ENCODE measurements around the gene RNU1-2. TPM values are rescaled to one million over a fixed set of nuclear protein-coding genes. Genes with fewer than 3 reads are reported as not detected.

RNU1-2 gene
- total and polyA plus RNA-seq, 12 donors = 635 to 5,242 (median 1,949) TPM; not detected in 2

DNA sequence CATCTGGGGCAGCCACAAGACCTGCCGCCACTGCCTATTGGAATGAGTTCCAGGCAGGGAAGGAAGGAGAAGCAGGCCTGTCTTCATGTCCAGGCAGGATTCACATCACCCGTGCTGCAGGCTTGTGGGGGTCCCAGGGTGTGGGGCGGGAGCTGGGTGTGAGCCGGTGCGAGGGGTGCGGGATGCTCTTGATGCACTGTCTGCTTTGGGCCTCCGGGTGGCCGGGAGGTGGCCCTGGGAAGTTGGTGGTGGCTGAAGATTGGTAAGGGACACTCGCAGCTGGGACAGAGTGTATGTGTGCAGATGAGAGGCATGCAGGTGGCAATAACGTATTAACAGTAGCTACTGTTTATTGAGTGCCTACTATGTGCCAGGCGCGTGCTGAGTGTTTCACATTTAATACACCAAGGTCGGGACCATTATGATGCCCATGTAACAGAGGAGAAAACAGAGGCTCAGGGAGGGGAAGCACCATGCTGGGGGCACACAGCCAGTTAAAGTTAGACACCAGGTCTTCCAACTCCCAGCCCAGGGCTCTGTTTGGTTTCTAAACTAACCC, 29.2 kb downstream of the RNU1-2 start:
- Histone ChIP-seq H3K27ac (no peak overlapping the region), H3K4me3 (no peak overlapping the region), H3K27me3 (no peaks in the 10 kb centered on the region), H3K4me1 (peaks cover 0 to 17% (median 9%) of the 10 kb centered on the region in 9 donors), H3K9me3 (no peaks in the 10 kb centered on the region), H3K36me3 (peaks cover 0 to 2% (median 0%) of the 10 kb centered on the region in 9 donors)
- intact Hi-C loops (cut with DNase I) = loop anchor here in 1 of 10 donors (10.0 kb wide), 1 partner anchor 310 kb away; the partner anchor contains the start of gene NBPF1
- WGBS, 2 donors = 91 to 92% methylated on average over 13 of the region's 13 CpGs
- TF ChIP-seq, protein P1, sequence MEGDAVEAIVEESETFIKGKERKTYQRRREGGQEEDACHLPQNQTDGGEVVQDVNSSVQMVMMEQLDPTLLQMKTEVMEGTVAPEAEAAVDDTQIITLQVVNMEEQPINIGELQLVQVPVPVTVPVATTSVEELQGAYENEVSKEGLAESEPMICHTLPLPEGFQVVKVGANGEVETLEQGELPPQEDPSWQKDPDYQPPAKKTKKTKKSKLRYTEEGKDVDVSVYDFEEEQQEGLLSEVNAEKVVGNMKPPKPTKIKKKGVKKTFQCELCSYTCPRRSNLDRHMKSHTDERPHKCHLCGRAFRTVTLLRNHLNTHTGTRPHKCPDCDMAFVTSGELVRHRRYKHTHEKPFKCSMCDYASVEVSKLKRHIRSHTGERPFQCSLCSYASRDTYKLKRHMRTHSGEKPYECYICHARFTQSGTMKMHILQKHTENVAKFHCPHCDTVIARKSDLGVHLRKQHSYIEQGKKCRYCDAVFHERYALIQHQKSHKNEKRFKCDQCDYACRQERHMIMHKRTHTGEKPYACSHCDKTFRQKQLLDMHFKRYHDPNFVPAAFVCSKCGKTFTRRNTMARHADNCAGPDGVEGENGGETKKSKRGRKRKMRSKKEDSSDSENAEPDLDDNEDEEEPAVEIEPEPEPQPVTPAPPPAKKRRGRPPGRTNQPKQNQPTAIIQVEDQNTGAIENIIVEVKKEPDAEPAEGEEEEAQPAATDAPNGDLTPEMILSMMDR (IDR thresholded peaks at IDR 0.05) = no peak
- ATAC-seq (no peak), DNase-seq (no peak)

DNA sequence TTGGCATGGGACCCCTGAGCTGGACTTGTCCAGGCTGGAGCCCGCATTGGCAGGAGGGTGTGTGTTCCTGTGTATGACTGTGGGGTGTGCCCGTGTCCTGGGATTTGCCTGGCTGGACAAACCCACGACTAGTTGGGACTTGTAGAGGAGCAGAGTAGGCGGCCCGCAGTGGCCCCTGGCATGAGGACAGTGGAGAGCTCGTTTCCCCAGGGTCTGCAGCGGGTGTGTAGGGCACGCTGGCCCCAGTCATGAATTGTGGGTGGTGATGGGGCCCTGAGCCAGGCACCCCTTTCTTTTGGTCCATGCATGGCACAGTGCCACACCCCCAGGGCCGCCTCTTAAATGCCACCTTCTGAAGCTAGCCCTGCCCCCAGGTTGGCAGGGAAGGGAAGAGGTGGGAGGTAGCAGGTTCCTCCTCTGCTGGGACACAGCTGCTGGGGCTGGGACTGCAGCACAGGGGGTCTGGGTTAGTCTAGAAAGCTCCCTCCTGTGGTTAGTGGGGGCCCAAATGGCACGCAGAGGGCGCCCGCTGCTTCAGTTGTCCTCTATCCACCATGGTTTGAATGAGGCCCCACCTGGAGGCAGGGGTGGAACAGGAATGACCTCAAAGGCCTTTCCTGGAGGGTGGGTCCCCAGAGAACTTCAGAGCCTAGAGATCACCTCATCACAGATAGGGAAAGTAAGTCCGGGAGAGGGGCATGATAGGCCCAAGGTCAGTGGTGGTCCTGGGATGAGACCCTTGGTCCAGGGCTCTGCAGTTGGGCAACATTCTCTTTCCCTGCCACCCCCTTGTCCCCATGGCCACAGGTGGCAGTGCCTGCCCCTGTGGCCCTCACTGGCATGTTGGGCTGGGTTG, 30.1 kb downstream of the RNU1-2 start:
- Histone ChIP-seq H3K27ac (no peak overlapping the region), H3K36me3 (peaks cover 0 to 11% (median 0%) of the 10 kb centered on the region in 9 donors), H3K4me1 (peaks cover 0 to 17% (median 9%) of the 10 kb centered on the region in 9 donors), H3K27me3 (no peaks in the 10 kb centered on the region), H3K9me3 (no peaks in the 10 kb centered on the region), H3K4me3 (no peak overlapping the region)
- intact Hi-C loops (cut with DNase I) = loop anchor here in 1 of 10 donors (10.0 kb wide), 1 partner anchor 311 kb away; the partner anchor contains the start of gene NBPF1
- TF ChIP-seq, protein P1 (IDR thresholded peaks at IDR 0.05) = no peak
- DNase-seq (no peak), ATAC-seq (no peak)
- 89 to 92% methylated on average over 13 of the region's 13 CpGs for WGBS, 2 donors

- no peak overlapping the region for H3K27ac ChIP-seq
- H3K4me1 ChIP-seq = peaks cover 0 to 11% (median 4%) of the 10 kb centered on the region in 9 donors
- no peak for ATAC-seq
- H3K36me3 ChIP-seq = peaks cover 0 to 14% (median 4%) of the 10 kb centered on the region in 9 donors
- H3K4me3 ChIP-seq = no peak overlapping the region
- H3K27me3 ChIP-seq = no peaks in the 10 kb centered on the region
- H3K9me3 ChIP-seq = no peaks in the 10 kb centered on the region
- intact Hi-C loops (cut with DNase I) = loop anchor here in 1 of 10 donors (10.0 kb wide), 1 partner anchor 312 kb away; the partner anchor contains the start of gene NBPF1
- no peak for DNase-seq
- WGBS, 2 donors = 70 to 77% methylated on average over 10 of the region's 10 CpGs
- TF ChIP-seq, protein P1 (IDR thresholded peaks at IDR 0.05) = no peak
Measured at GRCh38 chr1:16926491-16927073, 30.8 kb downstream of the RNU1-2 start.

DNA sequence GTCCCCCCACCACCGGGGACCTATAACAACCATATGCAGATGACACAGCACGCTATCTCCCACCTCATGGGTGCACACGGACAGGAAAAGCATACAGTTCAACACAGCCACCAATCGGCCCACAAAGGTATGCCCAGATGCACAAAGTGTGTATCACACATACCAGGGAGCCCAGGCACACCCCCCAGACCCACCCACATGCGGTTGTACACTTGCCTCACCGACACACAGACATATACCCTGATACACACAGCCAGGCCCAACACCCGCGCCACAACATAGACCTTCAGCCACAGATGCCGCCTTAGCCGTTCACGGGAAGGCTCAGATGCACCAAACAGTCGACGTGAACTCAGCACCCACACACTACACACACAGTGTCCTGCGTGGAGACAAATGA, 31.5 kb downstream of the RNU1-2 start:
- Histone ChIP-seq H3K36me3 (peaks cover 0 to 16% (median 4%) of the 10 kb centered on the region in 9 donors), H3K27ac (no peak overlapping the region), H3K4me1 (peaks cover 0 to 4% (median 0%) of the 10 kb centered on the region in 9 donors), H3K27me3 (no peaks in the 10 kb centered on the region), H3K4me3 (no peak overlapping the region), H3K9me3 (no peaks in the 10 kb centered on the region)
- ATAC-seq = no peak
- intact Hi-C loops (cut with DNase I) = loop anchor here in 1 of 10 donors (10.0 kb wide), 1 partner anchor 312 kb away; the partner anchor contains the start of gene NBPF1
- WGBS, 2 donors = 93 to 95% methylated on average over 14 of the region's 14 CpGs
- DNase-seq = no peak
- TF ChIP-seq, protein P1 (IDR thresholded peaks at IDR 0.05) = no peak
